T-helper 1 cell (primary cell): Measurements from ENCODE around the gene CETP.

Source experiments
- DNase-seq, 5 donors: peaks; one replicate each; pipeline ENCODE4 v3.0.0-alpha.2; 2012 to 2020
- total RNA-seq, 4 donors: gene quantifications; one replicate each; lab custom pipeline; 2026; lab: John Stamatoyannopoulos, UW

The CETP gene, protein sequence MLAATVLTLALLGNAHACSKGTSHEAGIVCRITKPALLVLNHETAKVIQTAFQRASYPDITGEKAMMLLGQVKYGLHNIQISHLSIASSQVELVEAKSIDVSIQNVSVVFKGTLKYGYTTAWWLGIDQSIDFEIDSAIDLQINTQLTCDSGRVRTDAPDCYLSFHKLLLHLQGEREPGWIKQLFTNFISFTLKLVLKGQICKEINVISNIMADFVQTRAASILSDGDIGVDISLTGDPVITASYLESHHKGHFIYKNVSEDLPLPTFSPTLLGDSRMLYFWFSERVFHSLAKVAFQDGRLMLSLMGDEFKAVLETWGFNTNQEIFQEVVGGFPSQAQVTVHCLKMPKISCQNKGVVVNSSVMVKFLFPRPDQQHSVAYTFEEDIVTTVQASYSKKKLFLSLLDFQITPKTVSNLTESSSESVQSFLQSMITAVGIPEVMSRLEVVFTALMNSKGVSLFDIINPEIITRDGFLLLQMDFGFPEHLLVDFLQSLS
- total RNA-seq: 0 to 0.46 (median 0.12) reads per million in 4 donors

DNA sequence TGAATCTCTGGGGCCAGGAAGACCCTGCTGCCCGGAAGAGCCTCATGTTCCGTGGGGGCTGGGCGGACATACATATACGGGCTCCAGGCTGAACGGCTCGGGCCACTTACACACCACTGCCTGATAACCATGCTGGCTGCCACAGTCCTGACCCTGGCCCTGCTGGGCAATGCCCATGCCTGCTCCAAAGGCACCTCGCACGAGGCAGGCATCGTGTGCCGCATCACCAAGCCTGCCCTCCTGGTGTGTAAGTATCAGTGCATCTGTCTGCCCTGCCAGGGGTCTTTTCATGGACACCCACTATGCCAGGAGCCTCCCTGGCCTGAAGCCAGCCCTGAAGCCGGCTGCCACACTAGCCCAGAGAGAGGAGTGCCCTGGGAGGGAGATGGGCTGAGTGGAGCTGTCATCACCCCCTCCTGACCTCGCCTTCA, at the start of gene CETP:
Gene CETP (plus strand): TSS at position 100 of the 431 bp plus-strand sequence. CDS start 30 bp downstream, at position 130.
- no peak for DNase-seq

- no peak for DNase-seq
Observed at GRCh38 chr16:56912746-56913708, 48.7 kb upstream of the CETP start.

DNA sequence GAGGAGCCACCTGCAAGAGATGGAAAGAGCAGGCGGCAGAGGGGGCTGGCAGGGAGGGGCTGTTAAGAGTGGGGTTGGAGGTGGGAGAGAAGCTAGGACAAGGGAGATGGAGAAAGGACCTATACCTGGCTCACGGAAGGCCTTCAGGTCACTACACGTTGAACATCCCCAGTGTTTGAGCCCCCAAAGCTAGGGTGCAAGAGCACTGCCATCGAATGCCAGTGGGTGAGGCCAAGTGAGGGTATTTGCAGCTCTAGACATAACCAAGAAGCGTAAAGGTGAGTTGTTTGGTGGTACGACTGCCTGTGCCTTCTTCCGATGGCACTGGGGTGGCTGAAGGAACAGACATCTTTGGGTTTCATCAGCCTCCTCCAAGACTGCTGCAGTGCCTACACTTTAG, 46.9 kb upstream of the CETP start:
- no peak for DNase-seq

DNA sequence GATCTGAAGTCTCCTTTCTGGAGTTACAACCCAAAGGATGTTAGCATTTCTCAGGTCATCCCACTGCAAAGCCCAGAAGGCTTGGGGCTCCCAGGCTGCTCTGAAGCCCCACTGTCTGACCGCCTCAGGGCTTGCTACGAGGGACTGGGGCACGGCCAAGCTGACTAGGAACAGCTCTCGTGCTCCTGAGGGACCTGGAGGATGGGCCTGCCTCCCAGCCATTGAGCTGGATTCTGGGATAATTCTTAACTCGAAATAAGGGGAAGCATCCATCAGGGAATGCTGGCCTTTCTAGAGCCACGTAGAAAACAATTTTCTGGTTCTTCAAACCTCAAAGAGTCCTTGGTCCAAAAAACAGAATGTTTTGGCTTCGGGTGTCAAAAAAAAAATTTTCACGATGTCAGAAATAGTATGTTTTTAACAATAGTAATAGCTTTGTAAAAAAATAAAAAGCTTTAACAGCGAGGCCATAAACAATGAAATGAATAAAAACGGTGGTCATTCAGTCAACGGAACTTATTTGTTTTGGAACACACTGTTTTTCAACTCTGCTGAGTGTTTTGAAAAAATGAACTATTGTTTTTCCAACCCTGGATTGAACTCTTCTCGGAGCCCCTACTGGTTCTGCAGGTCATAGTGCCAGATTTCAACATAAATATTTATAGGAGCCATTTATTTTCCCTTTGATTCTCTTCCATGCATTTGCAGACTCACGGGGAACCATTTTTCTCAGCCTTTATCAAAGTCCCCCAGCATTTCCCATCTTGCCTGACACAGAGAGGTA, 46.2 kb upstream of the CETP start:
- no peak for DNase-seq

GRCh38 chr16:56916571-56917403, 45.0 kb upstream of the CETP start:
- DNase-seq: peak in 1 of 5 donors; percentile 71

GRCh38 chr16:56918467-56919012, 43.2 kb upstream of the CETP start:
- DNase-seq: no peak

DNA sequence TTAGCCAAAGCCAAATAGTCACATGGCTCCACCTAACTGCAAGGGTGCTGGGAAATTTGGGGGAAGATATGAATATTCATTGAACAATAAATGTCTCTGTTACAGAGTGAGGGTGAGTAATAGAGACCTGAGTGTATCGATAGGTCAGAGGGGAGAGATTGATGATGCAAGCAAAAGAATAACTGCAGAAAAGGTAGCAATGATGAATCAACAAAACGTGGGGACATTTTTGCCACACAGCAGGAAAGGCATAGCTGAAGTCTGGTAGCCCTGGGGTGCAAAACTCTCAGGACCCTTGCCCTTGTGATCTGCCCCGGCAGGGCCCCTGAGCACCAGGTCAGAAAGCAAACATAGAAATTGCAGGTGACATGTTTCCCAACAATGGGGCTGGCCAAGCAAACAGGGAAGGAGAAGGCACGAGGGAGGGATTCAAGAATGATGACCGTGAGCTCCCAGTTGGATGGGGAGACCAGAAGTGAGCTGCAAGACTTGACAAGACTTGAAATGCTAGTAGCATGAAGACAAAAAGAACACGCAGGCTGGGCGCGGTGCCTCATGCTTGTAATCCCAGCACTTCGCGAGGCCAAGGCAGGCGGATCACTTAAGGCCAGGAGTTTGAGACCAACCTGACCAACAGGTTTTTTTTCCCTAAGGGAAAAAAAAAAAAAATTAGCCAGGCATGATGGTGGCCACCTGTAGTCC, 42.5 kb upstream of the CETP start:
- DNase-seq: no peak

GRCh38 chr16:56921571-56921970, 40.2 kb upstream of the CETP start:
- DNase-seq: no peak

DNA sequence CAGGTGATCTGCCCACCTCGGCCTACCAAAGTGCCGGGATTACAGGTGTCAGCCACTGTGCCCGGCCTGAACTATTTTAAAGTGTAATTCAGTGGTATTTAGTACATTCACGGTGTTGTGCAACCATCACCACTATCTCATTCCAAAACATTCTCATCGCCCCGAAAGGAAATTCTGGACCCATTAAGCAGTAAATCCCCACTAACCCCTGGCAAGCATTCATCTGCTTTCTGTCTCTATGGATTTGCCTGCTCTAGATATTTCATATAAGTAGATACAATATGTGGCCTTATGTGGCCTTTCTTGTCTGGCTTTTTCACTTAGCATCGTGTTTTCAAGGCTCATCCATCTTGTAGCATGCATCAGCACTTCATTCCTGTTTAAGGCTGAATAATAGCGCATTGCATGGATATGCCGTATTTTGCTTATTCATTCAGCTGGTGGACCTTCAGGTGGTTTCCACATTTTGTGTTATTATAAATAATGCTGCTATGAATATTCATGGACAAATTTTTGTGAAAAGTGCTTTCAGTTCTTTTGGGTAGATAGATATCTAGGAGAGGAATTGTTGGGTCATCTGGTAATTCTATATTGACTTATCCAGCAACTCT, 38.2 kb upstream of the CETP start:
- no peak for DNase-seq

GRCh38 chr16:56927471-56927870, 34.3 kb upstream of the CETP start:
- DNase-seq: no peak

- no peak for DNase-seq
Observed at GRCh38 chr16:56929639-56930038, 32.1 kb upstream of the CETP start.

- no peak for DNase-seq
Observed at GRCh38 chr16:56930486-56931270, 31.1 kb upstream of the CETP start.

GRCh38 chr16:56931271-56931891, 30.4 kb upstream of the CETP start:
- DNase-seq: peak in 1 of 5 donors; percentile 10

GRCh38 chr16:56931892-56932720, 29.6 kb upstream of the CETP start, which contains the start of gene HERPUD1:
TSS of gene HERPUD1 (plus strand) at chr16:56932142. CDS start at chr16:56932245, 103 bp downstream.
- DNase-seq: peak; percentile 97 to 99 (median 98)

GRCh38 chr16:56932721-56933619, 28.8 kb upstream of the CETP start:
- peak in 3 of 5 donors; percentile 21 to 63 (median 31) for DNase-seq

GRCh38 chr16:56933828-56934598, 27.7 kb upstream of the CETP start:
- DNase-seq: no peak
